ENCODE results near the gene CCDC78.

GRCh38 chr16:675884-676564 is 50.2 kb downstream of the CCDC78 start:
- no peak for TF ChIP-seq EZH2 (IDR thresholded peaks at IDR 0.05; ENCODE audit: low read length)
- no peak for TF ChIP-seq CTCF (optimal IDR thresholded peaks at IDR 0.05 in 1 of 3, IDR thresholded peaks at IDR 0.05 in 1 of 3, conservative IDR thresholded peaks at IDR 0.05 in 1 of 3; ENCODE audit: extremely low read depth in 1 of 3, insufficient read depth in 2 of 3, low read length in 3 of 3)
